Esophagus squamous epithelium (tissue), 5 donors: Measurements from ENCODE around the gene CCDC175. TPM values are rescaled to one million over a fixed set of nuclear protein-coding genes. Genes with fewer than 3 reads are reported as not detected.

Source experiments
- DNase-seq: peaks from one replicate; lab custom pipeline; 2025; lab: John Stamatoyannopoulos, UW
- H3K27ac ChIP-seq, 4 donors: fragments of 200-600 bp; sonication (generic); one replicate each; pipeline ENCODE4 v1.5.1; 2016 to 2019; ENCODE audit warnings: mild to moderate bottlenecking in 1 of 4
- H3K27me3 ChIP-seq, 4 donors: fragments of 200-600 bp; sonication (generic); 1 replicate in 3 of 4; 2 replicates in 1 of 4; pipeline versions ENCODE4 v1.5.1 to v1.6.0; 2017 to 2021; ENCODE audit warnings: antibody characterized with exemption in 1 of 4
- H3K36me3 ChIP-seq, 3 donors: fragments of 200-600 bp; sonication (generic); one replicate each; pipeline ENCODE4 v1.5.1; 2016 to 2019
- H3K4me1 ChIP-seq, 3 donors: fragments of 200-600 bp; sonication (generic); one replicate each; pipeline ENCODE4 v1.5.1; 2017 to 2019
- H3K4me3 ChIP-seq, 4 donors: fragments of 200-600 bp; sonication (generic); 1 replicate in 3 of 4; 2 replicates in 1 of 4; pipeline ENCODE4 v1.5.1; 2016 to 2019; ENCODE audit warnings: mild to moderate bottlenecking in 2 of 4, moderate library complexity in 1 of 4
- H3K9me3 ChIP-seq, 3 donors: fragments of 200-600 bp; sonication (generic); one replicate each; pipeline ENCODE4 v1.5.1; 2016 to 2019
- CTCF ChIP-seq, 6 experiments: fragments of 450-650 bp in 4 of 6; fragments of 200-600 bp in 2 of 6; sonication (generic) in 2 of 6; IDR thresholded peaks; one replicate each; pipeline ENCODE4 v1.5.1; 2016 to 2019; ENCODE audit warnings: antibody characterized with exemption in 6 of 6, mild to moderate bottlenecking in 4 of 6, moderate library complexity in 4 of 6
- POLR2A ChIP-seq, 4 donors: fragments of 450-650 bp; IDR thresholded peaks; one replicate each; pipeline ENCODE4 v1.6.1; 2017; ENCODE audit warnings: antibody characterized with exemption in 4 of 4, mild to moderate bottlenecking in 4 of 4, moderate library complexity in 3 of 4
- WGBS, 2 donors: methylation state at CpG; one replicate each; pipeline ENCODE4 v1.1.5; 2018; 5-methylcytosine and 5-hydroxymethylcytosine counted together
- intact Hi-C: fragments of 100-400 bp; cut with DNase I; formaldehyde crosslinking; loops from one replicate; pipeline ENCODE4 v1.15.0; 2022
- total RNA-seq, 4 donors: library from RNA; depleted of rRNA; stranded (reverse); fragments of >200 nt; gene quantifications; one replicate each; pipeline ENCODE4 v1.1.0, GENCODE V29; 2016
- donor health status: DM: yes; HTN: yes; CAD: no.

CCDC175 gene
- total RNA-seq, 4 donors from 2014 or later, result not detected

- TF ChIP-seq POLR2A (IDR thresholded peaks at IDR 0.05), result no peak
- no peak for TF ChIP-seq CTCF (IDR thresholded peaks at IDR 0.05)
- Histone ChIP-seq H3K27me3 (no peaks in the 10 kb centered on the region), H3K27ac (peak overlapping the region; percentile 87 to 95 (median 94)), H3K4me3 (peak overlapping the region; percentile 58 to 93 (median 89)), H3K4me1 (peaks cover 16 to 62% (median 44%) of the 10 kb centered on the region in 3 donors), H3K36me3 (peaks cover 0 to 24% (median 0%) of the 10 kb centered on the region in 3 donors), H3K9me3 (no peaks in the 10 kb centered on the region)
- 0% methylated on average over 8 to 11 of the region's 32 CpGs for WGBS, 2 donors
- intact Hi-C loops, result no loop called here
- no peak for DNase-seq
Observed at GRCh38 chr14:59484639-59485175, 91.9 kb downstream of the CCDC175 start.

GRCh38 chr14:59483819-59484638 is 92.6 kb downstream of the CCDC175 start, which contains the start of the genes JKAMP and L3HYPDH:
Gene JKAMP (plus strand): TSS chr14:59484517. CDS start chr14:59484590, 73 bp downstream.
Gene L3HYPDH (minus strand): TSS chr14:59484408. CDS start chr14:59484316, 92 bp downstream.
- Histone ChIP-seq H3K4me3 (peak within 1 kb of the TSS; percentile 58 to 93 (median 89)), H3K36me3 (peaks cover 0 to 19% (median 0%) of the 10 kb centered on the region in 3 donors), H3K27ac (peak within 1 kb of the TSS; percentile 87 to 95 (median 94)), H3K4me1 (peaks cover 16 to 65% (median 44%) of the 10 kb centered on the region in 3 donors), H3K9me3 (no peaks in the 10 kb centered on the region), H3K27me3 (no peaks in the 10 kb centered on the region)
- peak; percentile 82 for DNase-seq
- TF ChIP-seq CTCF (IDR thresholded peaks at IDR 0.05) (peak; percentile 22 to 53 (median 40)), POLR2A (IDR thresholded peaks at IDR 0.05) (peak in 3 of 4 donors; percentile 63 to 89 (median 66))
- WGBS, 2 donors, result no CpG with 5 or more reads among the region's 92 CpGs
- intact Hi-C loops, result no loop called here

- Histone ChIP-seq H3K27ac (peak overlapping the region; percentile 87 to 95 (median 94)), H3K9me3 (no peaks in the 10 kb centered on the region), H3K4me3 (peak overlapping the region; percentile 58 to 93 (median 89)), H3K27me3 (no peaks in the 10 kb centered on the region), H3K4me1 (peaks cover 16 to 65% (median 44%) of the 10 kb centered on the region in 3 donors), H3K36me3 (peaks cover 0 to 19% (median 0%) of the 10 kb centered on the region in 3 donors)
- intact Hi-C loops, result no loop called here
- TF ChIP-seq CTCF (IDR thresholded peaks at IDR 0.05) (no peak), POLR2A (IDR thresholded peaks at IDR 0.05) (no peak)
- DNase-seq, result no peak
- WGBS, 2 donors, result 3 to 4% methylated on average over 13 to 16 of the region's 16 CpGs
Observed at GRCh38 chr14:59483363-59483762, 93.2 kb downstream of the CCDC175 start.

- TF ChIP-seq CTCF (IDR thresholded peaks at IDR 0.05) (no peak), POLR2A (IDR thresholded peaks at IDR 0.05) (no peak)
- intact Hi-C loops, result no loop called here
- Histone ChIP-seq H3K27me3 (no peaks in the 10 kb centered on the region), H3K36me3 (peaks cover 0 to 16% (median 0%) of the 10 kb centered on the region in 3 donors), H3K9me3 (no peaks in the 10 kb centered on the region), H3K27ac (peak overlapping the region; percentile 87 to 95 (median 94)), H3K4me3 (peak overlapping the region; percentile 58 to 93 (median 89)), H3K4me1 (peaks cover 16 to 65% (median 44%) of the 10 kb centered on the region in 3 donors)
- WGBS, 2 donors, result 32 to 59% methylated on average over 6 of the region's 6 CpGs
- DNase-seq, result no peak
Observed at GRCh38 chr14:59482541-59483331, 93.9 kb downstream of the CCDC175 start.
